SK-N-SH treated with all-trans-retinoic acid at 6 μM for 48 hours (cell line): ENCODE measurements around the gene SDCCAG8.
A peak's percentile ranks its signal among the peaks of the same experiment; 100 is the strongest.

ENCODE experiments used
- ATAC-seq: fragments of 200-7000 bp; cut with Tn5 transposase; 3 replicates; pipeline ENCODE4 v1.9.1; 2020; ENCODE audit warnings: mild to moderate bottlenecking, moderate library complexity
- ARNTL ChIP-seq: fragments of 450-650 bp; formaldehyde crosslinking; IDR thresholded peaks from 2 replicates; pipeline ENCODE4 v1.5.0; 2020; ENCODE audit warnings: low read depth, mild to moderate bottlenecking, moderate library complexity, borderline replicate concordance
- BACH2 ChIP-seq: fragments of 250-450 bp; sonication (Bioruptor Pico); IDR thresholded peaks from 2 replicates; pipeline ENCODE4 v1.9.0; 2021; ENCODE audit warnings: mild to moderate bottlenecking, borderline replicate concordance
- CSDC2 ChIP-seq: fragments of 250-450 bp; sonication (Bioruptor Pico); IDR thresholded peaks from 2 replicates; pipeline ENCODE4 v1.5.0; 2020; ENCODE audit warnings: mild to moderate bottlenecking, moderate library complexity
- ESRRG ChIP-seq: fragments of 250-450 bp; sonication (Bioruptor Pico); IDR thresholded peaks from 2 replicates; pipeline ENCODE4 v1.6.1; 2021; ENCODE audit warnings: mild to moderate bottlenecking
- GLIS3 ChIP-seq: fragments of 250-450 bp; sonication (Bioruptor Pico); IDR thresholded peaks from 2 replicates; pipeline ENCODE4 v1.5.0; 2020; ENCODE audit warnings: mild to moderate bottlenecking, moderate library complexity
- ISL1 ChIP-seq: fragments of 250-450 bp; sonication (Bioruptor Pico); IDR thresholded peaks from 2 replicates; pipeline ENCODE4 v2.1.2; 2022; ENCODE audit warnings: mild to moderate bottlenecking, moderate library complexity
- OSR1 ChIP-seq: fragments of 250-450 bp; sonication (Bioruptor Pico); IDR thresholded peaks from 2 replicates; pipeline ENCODE4 v1.8.0; 2022; ENCODE audit warnings: moderate library complexity, mild to moderate bottlenecking, inconsistent platforms
- PATZ1 ChIP-seq: fragments of 250-450 bp; sonication (Bioruptor Pico); IDR thresholded peaks from 2 replicates; pipeline ENCODE4 v1.8.0; 2020; ENCODE audit warnings: mild to moderate bottlenecking, moderate library complexity, borderline replicate concordance
- POU6F1 ChIP-seq: fragments of 250-450 bp; sonication (Bioruptor Pico); IDR thresholded peaks from 2 replicates; pipeline ENCODE4 v1.8.0; 2021; ENCODE audit warnings: low read depth, mild to moderate bottlenecking, moderate library complexity, borderline replicate concordance
- PPARA ChIP-seq: fragments of 250-450 bp; sonication (Bioruptor Pico); IDR thresholded peaks from 2 replicates; pipeline ENCODE4 v1.5.0; 2020; ENCODE audit warnings: mild to moderate bottlenecking, borderline replicate concordance
- RARB ChIP-seq: fragments of 250-450 bp; sonication (Bioruptor Pico); IDR thresholded peaks from 2 replicates; pipeline ENCODE4 v1.8.0; 2021; ENCODE audit warnings: mild to moderate bottlenecking, moderate library complexity
- SNAI2 ChIP-seq: fragments of 250-450 bp; sonication (Bioruptor Pico); IDR thresholded peaks from 2 replicates; pipeline ENCODE4 v1.5.0; 2020; ENCODE audit warnings: mild to moderate bottlenecking, moderate library complexity
- TCF4 ChIP-seq: fragments of 250-450 bp; sonication (Bioruptor Pico); IDR thresholded peaks from 2 replicates; pipeline ENCODE4 v1.8.0; 2021; ENCODE audit warnings: mild to moderate bottlenecking, moderate library complexity, borderline replicate concordance
- TOX ChIP-seq: fragments of 250-450 bp; sonication (Bioruptor Pico); IDR thresholded peaks from 2 replicates; pipeline ENCODE4 v1.8.0; 2021; ENCODE audit warnings: mild to moderate bottlenecking, moderate library complexity, borderline replicate concordance
- TSHZ2 ChIP-seq: fragments of 250-450 bp; sonication (Bioruptor Pico); IDR thresholded peaks from 2 replicates; pipeline ENCODE4 v1.5.0; 2020; ENCODE audit warnings: mild to moderate bottlenecking, moderate library complexity
- ZC3H10 ChIP-seq: fragments of 250-450 bp; sonication (Bioruptor Pico); IDR thresholded peaks from 2 replicates; pipeline ENCODE4 v1.5.1; 2021; ENCODE audit warnings: mild to moderate bottlenecking, moderate library complexity
- ZFP3 ChIP-seq: fragments of 250-450 bp; sonication (Bioruptor Pico); IDR thresholded peaks from 2 replicates; pipeline ENCODE4 v1.5.0; 2020; ENCODE audit warnings: mild to moderate bottlenecking, moderate library complexity
- ZFP30 ChIP-seq: fragments of 450-650 bp; formaldehyde crosslinking; IDR thresholded peaks from 2 replicates; pipeline ENCODE4 v1.5.0; 2022; ENCODE audit warnings: mild to moderate bottlenecking, moderate library complexity
- ZNF565 ChIP-seq: fragments of 450-650 bp; formaldehyde crosslinking; conservative IDR thresholded peaks from 2 replicates; pipeline ENCODE4 v1.5.0; 2020; ENCODE audit warnings: low read depth, mild to moderate bottlenecking, moderate library complexity
- ZNF70 ChIP-seq: fragments of 450-650 bp; formaldehyde crosslinking; IDR thresholded peaks from 2 replicates; pipeline ENCODE4 v1.5.0; 2020; ENCODE audit warnings: mild to moderate bottlenecking, moderate library complexity
- TF ChIP-seq, protein P1 (sequence below): fragments of 250-450 bp; sonication (Bioruptor Pico); IDR thresholded peaks from 2 replicates; pipeline ENCODE4 v1.5.1; 2020; ENCODE audit warnings: low read depth, mild to moderate bottlenecking, moderate library complexity
- TF ChIP-seq, protein P2 (sequence below): fragments of 250-450 bp; sonication (Bioruptor Pico); IDR thresholded peaks from 2 replicates; pipeline ENCODE4 v1.5.1; 2021; ENCODE audit warnings: mild to moderate bottlenecking, moderate library complexity

The SDCCAG8 gene

DNA sequence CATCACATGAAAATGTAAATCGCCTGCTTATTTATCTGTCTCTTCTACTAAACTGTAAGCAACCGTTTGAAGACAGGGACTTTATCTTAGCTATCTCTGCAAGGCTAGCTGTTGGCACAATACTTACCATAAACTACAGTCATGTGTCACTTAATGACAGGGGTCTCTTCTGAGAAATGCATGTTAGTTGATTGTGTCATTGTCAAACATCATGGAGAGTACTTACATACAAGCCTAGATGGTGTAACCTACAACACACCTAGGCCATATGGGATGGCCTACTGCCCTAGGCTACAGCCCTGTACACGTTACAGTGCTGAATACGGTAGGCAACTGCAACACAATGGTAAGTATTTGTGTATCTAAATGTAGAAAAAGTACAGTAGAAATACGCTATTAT lies 267.9 kb downstream of the SDCCAG8 start:
- no peak for ATAC-seq
- TF ChIP-seq RARB = no peak
- TF ChIP-seq OSR1 (CRISPR knock-in tag) = no peak
- no peak for TF ChIP-seq CSDC2 (CRISPR knock-in tag)
- TF ChIP-seq TSHZ2 (CRISPR knock-in tag) = no peak
- no peak for TF ChIP-seq PATZ1 (CRISPR knock-in tag)
- no peak for TF ChIP-seq PPARA (CRISPR knock-in tag)
- no peak for TF ChIP-seq ISL1
- TF ChIP-seq TOX (CRISPR knock-in tag) = no peak
- no peak for TF ChIP-seq BACH2 (CRISPR knock-in tag)
- no peak for TF ChIP-seq TCF4 (CRISPR knock-in tag)
- no peak for TF ChIP-seq POU6F1 (CRISPR knock-in tag)
- TF ChIP-seq ZNF70 (CRISPR knock-in tag) = no peak
- TF ChIP-seq ZNF565 (CRISPR knock-in tag) = no peak
- TF ChIP-seq ZFP30 (CRISPR knock-in tag) = no peak
- no peak for TF ChIP-seq GLIS3
- TF ChIP-seq ZFP3 (CRISPR knock-in tag) = no peak
- TF ChIP-seq, all 23 proteins: peak for 0

DNA sequence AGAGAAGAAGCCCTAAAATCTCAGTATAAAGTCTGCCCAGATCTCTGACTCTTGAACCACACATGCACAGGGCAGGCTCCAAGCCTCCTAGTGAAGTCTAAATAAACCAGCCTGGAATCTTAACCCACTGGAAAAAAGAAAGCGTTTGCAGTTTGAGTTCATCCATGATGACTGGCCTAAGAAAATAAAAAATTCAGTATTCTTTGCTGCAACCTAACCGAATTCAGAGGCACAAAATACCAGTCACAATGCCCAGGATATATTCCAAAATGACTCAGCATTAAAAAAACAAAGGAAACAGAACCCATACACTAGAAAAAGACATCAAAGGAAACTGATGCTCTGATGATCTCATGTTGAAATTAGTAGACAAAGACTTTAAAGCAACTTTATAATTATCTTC lies 269.2 kb downstream of the SDCCAG8 start:
- TF ChIP-seq TOX (CRISPR knock-in tag) (0 out of 2 replicates have a peak, but pooled peaks have one; percentile 25), ESRRG (CRISPR knock-in tag) (no peak)
- TF ChIP-seq, all 23 proteins: peak for 1
- ATAC-seq = peak; percentile 78

DNA sequence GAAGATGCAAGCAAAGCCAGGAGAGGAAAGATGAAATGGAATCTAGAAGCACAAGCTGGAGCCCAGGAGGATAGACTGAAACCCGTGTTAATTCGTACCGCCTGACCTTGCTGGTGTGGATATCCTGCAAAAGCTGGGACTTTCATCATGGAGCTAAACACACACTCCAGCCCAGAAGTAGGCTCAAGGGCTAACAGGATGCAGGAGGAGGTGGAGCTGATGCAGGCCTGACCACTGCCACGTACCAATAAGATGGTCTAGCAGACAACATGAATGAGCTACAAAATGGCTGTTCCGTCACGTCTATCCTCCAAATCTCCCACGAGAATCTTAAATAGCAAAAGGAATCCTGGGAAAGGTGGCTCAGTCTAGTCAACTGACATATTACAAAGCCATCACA lies 270.3 kb downstream of the SDCCAG8 start:
- TF ChIP-seq GLIS3 (no peak), ZFP30 (CRISPR knock-in tag) (no peak), ZC3H10 (no peak), SNAI2 (CRISPR knock-in tag) (no peak), PATZ1 (CRISPR knock-in tag) (no peak), PPARA (CRISPR knock-in tag) (no peak), ISL1 (no peak), ARNTL (CRISPR knock-in tag) (no peak), CSDC2 (CRISPR knock-in tag) (no peak), ZNF565 (CRISPR knock-in tag) (no peak), RARB (no peak), TSHZ2 (CRISPR knock-in tag) (no peak), ESRRG (CRISPR knock-in tag) (no peak), ZFP3 (CRISPR knock-in tag) (no peak), BACH2 (CRISPR knock-in tag) (no peak), ZNF70 (CRISPR knock-in tag) (no peak)
- TF ChIP-seq, protein P1, sequence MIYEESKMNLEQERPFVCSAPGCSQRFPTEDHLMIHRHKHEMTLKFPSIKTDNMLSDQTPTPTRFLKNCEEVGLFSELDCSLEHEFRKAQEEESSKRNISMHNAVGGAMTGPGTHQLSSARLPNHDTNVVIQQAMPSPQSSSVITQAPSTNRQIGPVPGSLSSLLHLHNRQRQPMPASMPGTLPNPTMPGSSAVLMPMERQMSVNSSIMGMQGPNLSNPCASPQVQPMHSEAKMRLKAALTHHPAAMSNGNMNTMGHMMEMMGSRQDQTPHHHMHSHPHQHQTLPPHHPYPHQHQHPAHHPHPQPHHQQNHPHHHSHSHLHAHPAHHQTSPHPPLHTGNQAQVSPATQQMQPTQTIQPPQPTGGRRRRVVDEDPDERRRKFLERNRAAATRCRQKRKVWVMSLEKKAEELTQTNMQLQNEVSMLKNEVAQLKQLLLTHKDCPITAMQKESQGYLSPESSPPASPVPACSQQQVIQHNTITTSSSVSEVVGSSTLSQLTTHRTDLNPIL (CRISPR knock-in tag) = no peak
- TF ChIP-seq, protein P2, sequence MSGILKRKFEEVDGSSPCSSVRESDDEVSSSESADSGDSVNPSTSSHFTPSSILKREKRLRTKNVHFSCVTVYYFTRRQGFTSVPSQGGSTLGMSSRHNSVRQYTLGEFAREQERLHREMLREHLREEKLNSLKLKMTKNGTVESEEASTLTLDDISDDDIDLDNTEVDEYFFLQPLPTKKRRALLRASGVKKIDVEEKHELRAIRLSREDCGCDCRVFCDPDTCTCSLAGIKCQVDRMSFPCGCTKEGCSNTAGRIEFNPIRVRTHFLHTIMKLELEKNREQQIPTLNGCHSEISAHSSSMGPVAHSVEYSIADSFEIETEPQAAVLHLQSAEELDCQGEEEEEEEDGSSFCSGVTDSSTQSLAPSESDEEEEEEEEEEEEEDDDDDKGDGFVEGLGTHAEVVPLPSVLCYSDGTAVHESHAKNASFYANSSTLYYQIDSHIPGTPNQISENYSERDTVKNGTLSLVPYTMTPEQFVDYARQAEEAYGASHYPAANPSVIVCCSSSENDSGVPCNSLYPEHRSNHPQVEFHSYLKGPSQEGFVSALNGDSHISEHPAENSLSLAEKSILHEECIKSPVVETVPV (CRISPR knock-in tag) = no peak
- peak; percentile 13; the same call in 2 of the 3 replicates for ATAC-seq
